Cardiac fibroblast (primary cell): ENCODE results near the gene AOPEP.
A peak's percentile ranks its signal among the peaks of the same experiment; 100 is the strongest.
"Not testable (repeated sequence)": the region's sequence is repeated elsewhere in the genome, so short reads cannot be mapped to it uniquely, and the experiment has no call there.

ENCODE experiments used
- DNase-seq, 2 donors: peaks; one replicate each; pipeline versions ENCODE4 v3.0.0 to v3.0.0-alpha.2; 2010; ENCODE audit warnings: low read depth in 2 of 2
- H3K4me3 ChIP-seq, 2 donors: replicated peaks in 1 of 2; 1 replicate in 1 of 2; 2 replicates in 1 of 2; pipeline ENCODE4 v1.5.1; 2011; ENCODE audit warnings: low read depth in 2 of 2, low read length in 2 of 2, mild to moderate bottlenecking in 2 of 2, moderate library complexity in 1 of 2
- CTCF ChIP-seq: IDR thresholded peaks from one replicate; pipeline ENCODE4 v1.5.1; 2011; ENCODE audit warnings: low read depth, mild to moderate bottlenecking, low read length, inconsistent platforms

The AOPEP gene

GRCh38 chr9:94934816-94935328, 208.4 kb downstream of the AOPEP start:
- TF ChIP-seq CTCF, result no peak
- DNase-seq, result no peak
- no peak overlapping the region for H3K4me3 ChIP-seq

- TF ChIP-seq CTCF, result no peak
- no peak overlapping the region for H3K4me3 ChIP-seq
- DNase-seq, result no peak
Observed at GRCh38 chr9:94935396-94935795, 208.9 kb downstream of the AOPEP start.

- peak; percentile 18 to 86 for DNase-seq
- H3K4me3 ChIP-seq, result no peak overlapping the region
- no peak for TF ChIP-seq CTCF
Observed at GRCh38 chr9:94936419-94936818, 209.9 kb downstream of the AOPEP start.

GRCh38 chr9:94937214-94937903, 210.9 kb downstream of the AOPEP start:
- TF ChIP-seq CTCF, result no peak
- DNase-seq, result peak; percentile 90 to 92
- no peak overlapping the region for H3K4me3 ChIP-seq

- H3K4me3 ChIP-seq, result no peak overlapping the region
- no peak for TF ChIP-seq CTCF
- no peak for DNase-seq
Observed at GRCh38 chr9:94938384-94938783, 211.9 kb downstream of the AOPEP start.

- not testable (repeated sequence) for DNase-seq, H3K4me3 ChIP-seq
Observed at GRCh38 chr9:94940296-94940695, 213.8 kb downstream of the AOPEP start.

GRCh38 chr9:94941211-94941875, 214.8 kb downstream of the AOPEP start:
- TF ChIP-seq CTCF, result no peak
- DNase-seq, result peak; percentile 39 to 41
- no peak overlapping the region for H3K4me3 ChIP-seq
